Measurements from ENCODE around the gene CFAP107. TPM values are rescaled to one million over a fixed set of nuclear protein-coding genes. Genes with fewer than 3 reads are reported as not detected.
"Not testable (repeated sequence)": the region's sequence is repeated elsewhere in the genome, so short reads cannot be mapped to it uniquely, and the experiment has no call there.

CFAP107 gene
- total and polyA plus RNA-seq, 3 experiments from 2014 or later, result not detected

GRCh38 chr1:12774801-12775345 lies 28.9 kb downstream of the CFAP107 start:
- CTCF ChIA-PET, result no interaction called here

GRCh38 chr1:12775443-12775842 lies 29.4 kb downstream of the CFAP107 start:
- Mint-ChIP-seq H3K36me3 (no peaks in the 10 kb centered on the region), H3K27me3 (peaks cover 26 to 66% of the 10 kb centered on the region in 2 donors), H3K4me3 (no peak overlapping the region), H3K4me1 (no peaks in the 10 kb centered on the region), H3K9me3 (no peaks in the 10 kb centered on the region), H3K27ac (no peak overlapping the region)
- no peaks in the 10 kb centered on the region for H3K36me3 ChIP-seq (ENCODE audit: insufficient read depth, low read length)
- CTCF ChIA-PET, result no interaction called here
- peaks cover 4% of the 10 kb centered on the region for H3K27me3 ChIP-seq (ENCODE audit: insufficient read depth, low read length, poor library complexity, severe bottlenecking)
- no peak overlapping the region for H3K4me3 ChIP-seq (ENCODE audit: low read length)
- H3K9me3 ChIP-seq (ENCODE audit: low read length), result no peaks in the 10 kb centered on the region
- POLR2A ChIA-PET, result no interaction called here
- no peaks in the 10 kb centered on the region for H3K4me1 ChIP-seq (ENCODE audit: insufficient read depth, low read length)
- no peak overlapping the region for H3K27ac ChIP-seq (ENCODE audit: low read depth, low read length)
- no peak for DNase-seq

More at GRCh38 chr1:12774801-12775345, 28.9 kb downstream of the CFAP107 start:
- peaks cover 5% of the 10 kb centered on the region for H3K27me3 ChIP-seq (ENCODE audit: insufficient read depth, low read length, poor library complexity, severe bottlenecking)
- no peaks in the 10 kb centered on the region for H3K9me3 Mint-ChIP-seq
- POLR2A ChIA-PET, result no interaction called here
- no peak overlapping the region for H3K4me3 Mint-ChIP-seq
- H3K36me3 Mint-ChIP-seq, result no peaks in the 10 kb centered on the region
- H3K27ac ChIP-seq (ENCODE audit: low read depth, low read length), result no peak overlapping the region
- no peaks in the 10 kb centered on the region for H3K36me3 ChIP-seq (ENCODE audit: insufficient read depth, low read length)
- H3K4me1 Mint-ChIP-seq, result no peaks in the 10 kb centered on the region
- no peaks in the 10 kb centered on the region for H3K4me1 ChIP-seq (ENCODE audit: insufficient read depth, low read length)
- no peaks in the 10 kb centered on the region for H3K9me3 ChIP-seq (ENCODE audit: low read length)
- H3K4me3 ChIP-seq (ENCODE audit: low read length), result no peak overlapping the region
- no peak overlapping the region for H3K27ac Mint-ChIP-seq
- peaks cover 31 to 72% of the 10 kb centered on the region in 2 donors for H3K27me3 Mint-ChIP-seq
- DNase-seq, result no peak

GRCh38 chr1:12776801-12777557 lies 31.0 kb downstream of the CFAP107 start:
- Mint-ChIP-seq H3K9me3 (peaks cover 0 to 3% (median 2%) of the 10 kb centered on the region in 5 donors), H3K27me3 (peaks cover 14 to 52% of the 10 kb centered on the region in 2 donors), H3K4me3 (no peak overlapping the region), H3K36me3 (no peaks in the 10 kb centered on the region), H3K4me1 (no peaks in the 10 kb centered on the region), H3K27ac (no peak overlapping the region)
- no peaks in the 10 kb centered on the region for H3K9me3 ChIP-seq (ENCODE audit: low read length)
- H3K4me1 ChIP-seq (ENCODE audit: insufficient read depth, low read length), result no peaks in the 10 kb centered on the region
- no peak for DNase-seq
- ChIA-PET POLR2A (no interaction called here), CTCF (no interaction called here)
- no peak overlapping the region for H3K4me3 ChIP-seq (ENCODE audit: low read length)
- peaks cover 4% of the 10 kb centered on the region for H3K27me3 ChIP-seq (ENCODE audit: insufficient read depth, low read length, poor library complexity, severe bottlenecking)
- no peaks in the 10 kb centered on the region for H3K36me3 ChIP-seq (ENCODE audit: insufficient read depth, low read length)
- no peak overlapping the region for H3K27ac ChIP-seq (ENCODE audit: low read depth, low read length)

GRCh38 chr1:12778061-12778460 lies 32.1 kb downstream of the CFAP107 start:
- no peaks in the 10 kb centered on the region for H3K36me3 Mint-ChIP-seq
- peaks cover 0 to 7% (median 3%) of the 10 kb centered on the region in 5 donors for H3K9me3 Mint-ChIP-seq
- ChIA-PET CTCF (no interaction called here), POLR2A (no interaction called here)
- H3K27me3 Mint-ChIP-seq, result peaks cover 6 to 43% of the 10 kb centered on the region in 2 donors
- no peak overlapping the region for H3K4me3 Mint-ChIP-seq
- Histone ChIP-seq H3K36me3 (ENCODE audit: insufficient read depth, low read length) (no peaks in the 10 kb centered on the region), H3K27me3 (ENCODE audit: insufficient read depth, low read length, poor library complexity, severe bottlenecking) (peaks cover 4% of the 10 kb centered on the region), H3K4me1 (ENCODE audit: insufficient read depth, low read length) (no peaks in the 10 kb centered on the region), H3K9me3 (ENCODE audit: low read length) (no peaks in the 10 kb centered on the region), H3K27ac (ENCODE audit: low read depth, low read length) (no peak overlapping the region), H3K4me3 (ENCODE audit: low read length) (no peak overlapping the region)
- H3K27ac Mint-ChIP-seq, result no peak overlapping the region
- no peaks in the 10 kb centered on the region for H3K4me1 Mint-ChIP-seq
- no peak for DNase-seq

- peaks cover 4% of the 10 kb centered on the region for H3K27me3 ChIP-seq (ENCODE audit: insufficient read depth, low read length, poor library complexity, severe bottlenecking)
- no peaks in the 10 kb centered on the region for H3K36me3 Mint-ChIP-seq
- no peaks in the 10 kb centered on the region for H3K9me3 ChIP-seq (ENCODE audit: low read length)
- POLR2A ChIA-PET, result no interaction called here
- H3K27ac ChIP-seq (ENCODE audit: low read depth, low read length), result no peak overlapping the region
- DNase-seq, result no peak
- H3K36me3 ChIP-seq (ENCODE audit: insufficient read depth, low read length), result no peaks in the 10 kb centered on the region
- no peaks in the 10 kb centered on the region for H3K4me1 ChIP-seq (ENCODE audit: insufficient read depth, low read length)
- H3K27ac Mint-ChIP-seq, result no peak overlapping the region
- H3K4me3 ChIP-seq (ENCODE audit: low read length), result no peak overlapping the region
- H3K27me3 Mint-ChIP-seq, result peaks cover 6 to 40% of the 10 kb centered on the region in 2 donors
- CTCF ChIA-PET, result no interaction called here
- H3K4me1 Mint-ChIP-seq, result no peaks in the 10 kb centered on the region
- peaks cover 5 to 14% (median 7%) of the 10 kb centered on the region in 5 donors for H3K9me3 Mint-ChIP-seq
- H3K4me3 Mint-ChIP-seq, result no peak overlapping the region
Observed at GRCh38 chr1:12778907-12779306, 32.9 kb downstream of the CFAP107 start.

GRCh38 chr1:12781488-12781887 lies 35.5 kb downstream of the CFAP107 start:
- H3K4me3 Mint-ChIP-seq; H3K4me3 ChIP-seq (ENCODE audit: low read length); H3K27ac Mint-ChIP-seq; H3K9me3 ChIP-seq (ENCODE audit: low read length); H3K4me1 ChIP-seq (ENCODE audit: insufficient read depth, low read length); H3K4me1 Mint-ChIP-seq; H3K36me3 ChIP-seq (ENCODE audit: insufficient read depth, low read length); H3K27me3 ChIP-seq (ENCODE audit: insufficient read depth, low read length, poor library complexity, severe bottlenecking); H3K36me3 Mint-ChIP-seq; DNase-seq; CTCF ChIA-PET; POLR2A ChIA-PET; H3K27ac ChIP-seq (ENCODE audit: low read depth, low read length): not testable (repeated sequence)
- H3K27me3 Mint-ChIP-seq, result peaks cover 4 to 18% of the 10 kb centered on the region in 2 donors
- H3K9me3 Mint-ChIP-seq, result peaks cover 15 to 34% (median 23%) of the 10 kb centered on the region in 5 donors

- H3K27ac ChIP-seq (ENCODE audit: low read depth, low read length); H3K27ac Mint-ChIP-seq; DNase-seq; H3K36me3 ChIP-seq (ENCODE audit: insufficient read depth, low read length); POLR2A ChIA-PET; H3K4me3 Mint-ChIP-seq; H3K4me1 ChIP-seq (ENCODE audit: insufficient read depth, low read length); H3K4me3 ChIP-seq (ENCODE audit: low read length); H3K36me3 Mint-ChIP-seq; H3K27me3 ChIP-seq (ENCODE audit: insufficient read depth, low read length, poor library complexity, severe bottlenecking); CTCF ChIA-PET; H3K4me1 Mint-ChIP-seq; H3K9me3 ChIP-seq (ENCODE audit: low read length): not testable (repeated sequence)
- Mint-ChIP-seq H3K27me3 (peaks cover 6 to 11% of the 10 kb centered on the region in 2 donors), H3K9me3 (peaks cover 15 to 41% (median 24%) of the 10 kb centered on the region in 5 donors)
Observed at GRCh38 chr1:12783783-12784182, 37.8 kb downstream of the CFAP107 start.

GRCh38 chr1:12784729-12785128 lies 38.7 kb downstream of the CFAP107 start:
- DNase-seq; H3K36me3 Mint-ChIP-seq; H3K4me1 Mint-ChIP-seq; H3K4me3 ChIP-seq (ENCODE audit: low read length); H3K27ac Mint-ChIP-seq; H3K9me3 ChIP-seq (ENCODE audit: low read length); H3K27me3 Mint-ChIP-seq; POLR2A ChIA-PET; H3K4me1 ChIP-seq (ENCODE audit: insufficient read depth, low read length); H3K27ac ChIP-seq (ENCODE audit: low read depth, low read length); H3K4me3 Mint-ChIP-seq; CTCF ChIA-PET; H3K27me3 ChIP-seq (ENCODE audit: insufficient read depth, low read length, poor library complexity, severe bottlenecking); H3K36me3 ChIP-seq (ENCODE audit: insufficient read depth, low read length): not testable (repeated sequence)
- peaks cover 15 to 43% (median 24%) of the 10 kb centered on the region in 5 donors for H3K9me3 Mint-ChIP-seq

Measured in CD8-positive, alpha-beta memory T cell (primary cell).